GM19099 (cell line): ENCODE results near the gene RNF125.

Experiments used
- POLR2A ChIP-seq: IDR thresholded peaks from 3 replicates; pipeline ENCODE4 v1.6.1; 2011; ENCODE audit warnings: low read depth; ENCODE audit not compliant: insufficient read length; ENCODE audit errors: extremely low read depth

RNF125 gene

DNA sequence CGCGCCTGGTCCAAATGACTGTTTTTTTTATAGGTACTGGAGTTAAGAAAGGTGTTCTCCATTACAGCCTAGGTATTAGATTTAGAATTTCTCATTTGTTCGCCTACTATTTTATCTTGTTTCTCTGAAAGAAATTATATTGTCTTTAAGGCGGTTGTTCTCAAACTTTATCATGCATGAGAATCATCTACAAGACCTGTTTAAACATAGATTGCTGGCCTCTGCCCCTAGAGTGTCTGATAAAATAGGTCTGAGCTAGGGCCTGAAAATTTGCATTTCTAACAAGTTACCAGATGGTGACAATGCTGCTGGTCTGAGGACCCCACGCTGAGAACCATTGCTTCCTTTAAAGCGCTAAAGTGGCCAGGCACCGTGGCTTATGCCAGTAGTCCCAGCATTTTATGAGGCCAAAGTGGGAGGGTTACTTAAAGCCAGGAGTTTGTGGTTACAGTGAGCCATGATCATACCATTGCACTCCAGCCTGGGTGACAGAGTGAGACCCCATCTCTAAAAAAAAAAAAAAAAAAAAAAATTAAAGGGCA is 39.1 kb downstream of the RNF125 start:
- no peak for TF ChIP-seq POLR2A

DNA sequence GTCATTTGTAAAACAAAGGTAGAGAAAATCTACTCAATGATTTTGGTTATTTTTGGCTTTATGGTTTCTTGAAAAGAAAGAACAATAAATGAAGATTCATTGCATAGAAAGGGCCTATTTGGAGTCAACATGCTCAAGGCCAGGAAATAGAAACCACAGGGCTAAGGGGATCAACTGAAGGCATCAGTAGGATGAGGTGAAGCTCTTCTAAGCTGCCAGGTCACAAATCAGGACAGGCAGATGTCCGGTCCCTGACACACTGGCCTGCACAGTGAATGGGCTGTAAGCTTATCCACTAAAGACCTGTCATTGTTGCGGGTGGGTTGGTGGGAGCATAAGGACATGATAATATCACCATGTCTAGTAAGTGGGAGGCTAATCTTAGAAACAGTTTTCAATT is 41.4 kb downstream of the RNF125 start:
- TF ChIP-seq POLR2A = no peak

- TF ChIP-seq POLR2A = no peak
Measured at GRCh38 chr18:32067375-32068167, 48.9 kb downstream of the RNF125 start.

DNA sequence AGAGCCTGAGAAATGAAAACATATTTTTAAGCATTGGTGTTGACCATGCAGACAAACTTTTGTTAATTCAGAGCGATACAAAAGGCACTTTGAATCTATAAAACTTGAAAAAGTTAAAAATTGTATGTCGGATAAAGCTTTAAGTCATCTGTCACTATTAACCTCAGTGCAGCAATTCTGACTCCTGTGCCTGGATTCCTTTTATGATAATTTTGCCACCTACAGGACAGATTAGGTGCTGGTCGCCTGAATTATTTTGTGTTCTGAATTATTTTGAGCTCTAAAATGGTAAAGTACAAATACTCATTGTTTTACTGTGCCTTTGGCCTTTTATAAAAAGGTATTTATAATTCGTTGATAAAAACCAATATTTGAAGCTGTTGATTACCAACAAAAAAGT is 53.7 kb downstream of the RNF125 start:
- no peak for TF ChIP-seq POLR2A

DNA sequence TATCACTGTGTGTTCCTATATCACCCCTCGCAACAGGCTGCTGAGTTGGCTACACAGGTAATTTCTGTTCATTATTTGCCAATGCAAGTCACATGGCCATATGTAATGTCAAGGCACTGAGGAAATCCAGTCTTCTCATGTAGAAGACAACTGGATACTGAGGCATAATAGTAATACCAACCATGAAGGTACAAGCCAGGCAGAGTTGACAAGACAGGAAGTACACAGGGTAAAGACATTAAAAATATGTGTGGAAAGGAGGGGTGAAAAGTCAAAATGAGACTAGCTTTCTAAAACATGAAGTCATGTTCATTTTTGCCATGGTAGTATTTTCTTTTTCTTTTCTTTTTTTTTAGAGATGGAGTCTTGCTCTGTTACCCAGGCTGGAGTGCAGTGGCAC is 55.6 kb downstream of the RNF125 start:
- TF ChIP-seq POLR2A = no peak

- no peak for TF ChIP-seq POLR2A
Measured at GRCh38 chr18:32078845-32079244, 60.2 kb downstream of the RNF125 start.

DNA sequence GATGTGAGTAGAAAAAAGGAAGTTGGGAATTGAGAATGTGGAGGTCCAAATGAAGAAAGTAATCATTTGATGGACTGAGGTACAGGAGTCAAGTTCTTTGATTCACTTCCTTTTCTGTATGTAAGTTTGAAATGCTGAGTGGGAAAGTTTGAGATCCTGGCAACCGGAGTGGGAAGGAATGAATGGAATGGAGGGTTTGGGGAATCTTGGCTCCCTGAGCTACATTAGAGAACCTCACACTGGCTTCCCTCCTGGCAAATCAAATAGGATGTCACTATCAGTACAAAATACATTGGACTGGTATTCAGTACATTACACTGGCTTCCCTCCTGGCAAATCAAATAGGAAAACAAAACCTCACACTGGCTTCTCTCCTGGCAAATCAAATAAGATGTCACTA is 63.3 kb downstream of the RNF125 start:
- no peak for TF ChIP-seq POLR2A

GRCh38 chr18:32083781-32084180 is 65.2 kb downstream of the RNF125 start:
- no peak for TF ChIP-seq POLR2A

DNA sequence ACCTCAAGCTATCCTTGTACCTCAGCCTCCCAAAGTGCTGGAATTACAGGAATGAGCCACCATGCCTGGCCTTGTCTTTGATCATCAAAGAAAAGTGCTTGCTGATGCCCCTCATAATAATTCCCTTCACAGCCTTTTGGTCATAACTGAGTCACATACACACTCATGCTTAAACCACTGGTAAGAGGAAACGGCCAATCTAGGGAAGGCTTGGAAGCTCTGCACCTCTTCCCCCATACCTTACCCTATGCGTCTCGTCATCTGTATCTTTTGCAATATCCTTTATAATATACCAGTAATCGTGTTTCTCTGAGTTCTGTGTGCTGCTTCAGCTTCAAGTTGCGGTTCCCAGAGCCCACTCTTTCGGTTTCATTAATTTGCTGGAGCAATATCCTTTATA is 68.3 kb downstream of the RNF125 start:
- no peak for TF ChIP-seq POLR2A

GRCh38 chr18:32091325-32091723 is 72.7 kb downstream of the RNF125 start:
- no peak for TF ChIP-seq POLR2A

- TF ChIP-seq POLR2A = peak; percentile 86
Measured at GRCh38 chr18:32091724-32092421, 73.2 kb downstream of the RNF125 start, which contains the start of gene RNF138. TSS of gene RNF138 (plus strand) at chr18:32091874. CDS start at chr18:32092777, 903 bp downstream.

- peak; percentile 81 for TF ChIP-seq POLR2A
Measured at GRCh38 chr18:32092422-32093101, 73.9 kb downstream of the RNF125 start.

- TF ChIP-seq POLR2A = no peak
Measured at GRCh38 chr18:32093102-32093511, 74.5 kb downstream of the RNF125 start.

- TF ChIP-seq POLR2A = no peak
Measured at GRCh38 chr18:32093523-32093922, 74.9 kb downstream of the RNF125 start.

GRCh38 chr18:32095192-32095899 is 76.7 kb downstream of the RNF125 start:
- TF ChIP-seq POLR2A = no peak
